ENCODE results near the gene PNLIPRP1. TPM values are rescaled to one million over a fixed set of nuclear protein-coding genes. Genes with fewer than 3 reads are reported as not detected.

PNLIPRP1 gene
- total and polyA plus RNA-seq, 5 donors, result 0.07 to 0.45 TPM; not detected in 3

DNA sequence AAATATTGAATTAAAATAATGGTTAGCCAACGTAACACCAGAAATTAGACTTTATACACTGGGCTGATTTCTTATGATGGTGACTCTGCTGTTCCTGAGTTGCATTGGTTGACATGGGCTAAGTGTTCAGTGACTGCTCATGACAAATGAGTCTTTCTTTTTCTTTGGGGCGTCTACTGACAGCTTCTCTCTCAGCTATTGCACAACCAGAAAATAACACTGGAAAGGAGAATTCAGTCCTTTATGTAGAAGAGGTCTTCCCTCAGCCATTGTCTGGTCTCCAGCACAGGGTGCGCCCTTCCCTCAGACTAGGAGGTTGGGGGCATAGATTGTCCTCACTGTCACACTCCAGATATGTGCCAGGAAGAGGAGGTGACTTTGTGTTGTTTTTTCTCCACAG, 23.4 kb upstream of the PNLIPRP1 start:
- ATAC-seq, result no peak
- Histone ChIP-seq H3K4me1 (ENCODE audit: control insufficient read depth, insufficient read depth, low read length) (no peaks in the 10 kb centered on the region), H3K9me3 (ENCODE audit: control insufficient read depth, low read length) (no peaks in the 10 kb centered on the region), H3K27ac (ENCODE audit: low read length) (no peak overlapping the region), H3K4me3 (ENCODE audit: low read length) (no peak overlapping the region), H3K27me3 (ENCODE audit: control insufficient read depth, insufficient read depth) (no peaks in the 10 kb centered on the region)
- DNase-seq, result no peak
- intact Hi-C loops (cut with DNase I), result no loop called here
- WGBS, result 71% methylated on average over 3 of the region's 3 CpGs

DNA sequence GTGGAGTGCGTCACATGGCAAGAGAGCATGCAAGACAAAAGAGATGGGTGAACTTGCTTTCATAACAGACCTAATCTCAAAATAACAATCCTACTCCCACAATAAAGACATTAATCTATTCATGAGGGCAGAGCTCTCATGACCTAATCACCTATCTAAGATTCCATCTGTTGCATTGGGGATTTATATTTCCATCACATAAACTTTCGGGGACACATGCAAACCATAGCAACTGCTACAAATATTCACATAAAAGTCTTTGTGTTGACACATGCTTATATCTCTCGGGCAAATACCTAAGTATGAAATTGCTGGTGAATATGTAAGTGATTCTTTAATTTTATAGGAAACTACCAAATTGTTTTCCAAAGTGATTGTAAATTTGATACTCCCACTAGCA, 16.0 kb upstream of the PNLIPRP1 start:
- H3K4me1 ChIP-seq (ENCODE audit: control insufficient read depth, insufficient read depth, low read length), result no peaks in the 10 kb centered on the region
- 81% methylated on average over 3 of the region's 3 CpGs for WGBS
- H3K27me3 ChIP-seq (ENCODE audit: control insufficient read depth, insufficient read depth), result no peaks in the 10 kb centered on the region
- DNase-seq, result no peak
- H3K27ac ChIP-seq (ENCODE audit: low read length), result no peak overlapping the region
- H3K9me3 ChIP-seq (ENCODE audit: control insufficient read depth, low read length), result no peaks in the 10 kb centered on the region
- H3K4me3 ChIP-seq (ENCODE audit: low read length), result no peak overlapping the region
- ATAC-seq, result no peak
- intact Hi-C loops (cut with DNase I), result no loop called here

GRCh38 chr10:116587878-116588591, 2.7 kb upstream of the PNLIPRP1 start:
- ATAC-seq, result no peak
- WGBS, result 81% methylated on average over 8 of the region's 8 CpGs
- DNase-seq, result no peak
- no peak overlapping the region for H3K4me3 ChIP-seq (ENCODE audit: low read length)
- intact Hi-C loops (cut with DNase I), result no loop called here
- H3K4me1 ChIP-seq (ENCODE audit: control insufficient read depth, insufficient read depth, low read length), result no peaks in the 10 kb centered on the region
- H3K27me3 ChIP-seq (ENCODE audit: control insufficient read depth, insufficient read depth), result no peaks in the 10 kb centered on the region
- no peaks in the 10 kb centered on the region for H3K9me3 ChIP-seq (ENCODE audit: control insufficient read depth, low read length)
- no peak overlapping the region for H3K27ac ChIP-seq (ENCODE audit: low read length)

- no peaks in the 10 kb centered on the region for H3K9me3 ChIP-seq (ENCODE audit: control insufficient read depth, low read length)
- H3K4me1 ChIP-seq (ENCODE audit: control insufficient read depth, insufficient read depth, low read length), result no peaks in the 10 kb centered on the region
- H3K27ac ChIP-seq (ENCODE audit: low read length), result no peak overlapping the region
- H3K4me3 ChIP-seq (ENCODE audit: low read length), result no peak overlapping the region
- ATAC-seq, result no peak
- intact Hi-C loops (cut with DNase I), result no loop called here
- DNase-seq, result no peak
- H3K27me3 ChIP-seq (ENCODE audit: control insufficient read depth, insufficient read depth), result no peaks in the 10 kb centered on the region
- WGBS, result 84% methylated on average over 2 of the region's 2 CpGs
Observed at GRCh38 chr10:116588995-116589394, 1.8 kb upstream of the PNLIPRP1 start.

DNA sequence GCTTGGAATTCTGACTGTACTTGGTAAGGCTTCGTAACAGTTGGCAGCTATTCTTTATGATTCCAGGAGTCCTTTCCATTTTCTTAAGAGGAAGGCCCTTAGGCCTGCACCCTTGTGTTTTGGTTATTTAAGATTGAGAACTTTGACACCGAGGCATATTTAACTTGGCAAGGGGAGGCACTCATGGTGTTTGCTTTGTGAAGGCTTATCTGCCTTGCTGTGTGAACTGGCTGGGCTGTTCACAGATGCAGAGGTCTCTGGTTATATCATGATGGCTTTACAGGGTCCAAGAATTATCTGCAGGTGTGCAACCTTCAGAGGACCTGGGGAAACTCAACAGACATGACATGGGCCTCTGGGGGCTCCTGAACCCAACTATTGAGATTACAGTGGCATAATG, 833 bp upstream of the PNLIPRP1 start:
- H3K9me3 ChIP-seq (ENCODE audit: control insufficient read depth, low read length), result no peaks in the 10 kb centered on the region
- no peaks in the 10 kb centered on the region for H3K4me1 ChIP-seq (ENCODE audit: control insufficient read depth, insufficient read depth, low read length)
- DNase-seq, result no peak
- no peak overlapping the region for H3K4me3 ChIP-seq (ENCODE audit: low read length)
- WGBS, result 59% methylated on average over 2 of the region's 2 CpGs
- intact Hi-C loops (cut with DNase I), result no loop called here
- ATAC-seq, result no peak
- no peaks in the 10 kb centered on the region for H3K27me3 ChIP-seq (ENCODE audit: control insufficient read depth, insufficient read depth)
- no peak overlapping the region for H3K27ac ChIP-seq (ENCODE audit: low read length)

- ATAC-seq, result no peak
Observed at GRCh38 chr10:116593139-116593740, 2.5 kb downstream of the PNLIPRP1 start.

GRCh38 chr10:116594525-116595035, 3.8 kb downstream of the PNLIPRP1 start:
- Histone ChIP-seq H3K9me3 (ENCODE audit: control insufficient read depth, low read length) (no peaks in the 10 kb centered on the region), H3K27ac (ENCODE audit: low read length) (no peak overlapping the region), H3K4me3 (ENCODE audit: low read length) (no peak overlapping the region), H3K4me1 (ENCODE audit: control insufficient read depth, insufficient read depth, low read length) (no peaks in the 10 kb centered on the region), H3K27me3 (ENCODE audit: control insufficient read depth, insufficient read depth) (no peaks in the 10 kb centered on the region)
- WGBS, result 66% methylated on average over 7 of the region's 7 CpGs
- intact Hi-C loops (cut with DNase I), result no loop called here
- DNase-seq (no peak), ATAC-seq (no peak)

More at GRCh38 chr10:116593139-116593740, 2.5 kb downstream of the PNLIPRP1 start:
- no peak overlapping the region for H3K4me3 ChIP-seq (ENCODE audit: low read length)
- no peaks in the 10 kb centered on the region for H3K27me3 ChIP-seq (ENCODE audit: control insufficient read depth, insufficient read depth)
- no peaks in the 10 kb centered on the region for H3K4me1 ChIP-seq (ENCODE audit: control insufficient read depth, insufficient read depth, low read length)
- no peak for DNase-seq
- 89% methylated on average over 5 of the region's 5 CpGs for WGBS
- intact Hi-C loops (cut with DNase I), result no loop called here
- H3K9me3 ChIP-seq (ENCODE audit: control insufficient read depth, low read length), result no peaks in the 10 kb centered on the region
- H3K27ac ChIP-seq (ENCODE audit: low read length), result no peak overlapping the region

DNA sequence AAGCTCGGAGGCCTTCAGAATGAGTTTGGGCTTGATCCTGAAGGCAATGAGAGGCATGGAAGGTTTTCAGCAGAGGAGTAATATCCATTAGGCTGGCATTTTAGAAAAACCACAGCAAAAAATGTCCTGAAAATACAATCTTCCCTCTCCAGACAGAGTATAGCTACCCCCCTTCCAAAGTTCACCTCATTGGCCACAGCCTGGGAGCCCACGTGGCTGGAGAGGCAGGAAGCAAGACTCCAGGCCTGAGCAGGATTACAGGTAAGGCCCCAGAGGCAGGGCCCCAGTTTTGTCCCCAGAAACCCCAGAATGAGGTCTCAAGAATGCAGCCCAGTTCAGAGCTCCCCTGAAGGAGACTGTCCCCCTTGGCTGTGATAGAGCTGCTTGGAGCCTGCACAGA, 5.3 kb downstream of the PNLIPRP1 start:
- 79% methylated on average over 2 of the region's 2 CpGs for WGBS
- ATAC-seq (no peak), DNase-seq (no peak)
- Histone ChIP-seq H3K4me1 (ENCODE audit: control insufficient read depth, insufficient read depth, low read length) (no peaks in the 10 kb centered on the region), H3K27me3 (ENCODE audit: control insufficient read depth, insufficient read depth) (no peaks in the 10 kb centered on the region), H3K4me3 (ENCODE audit: low read length) (no peak overlapping the region), H3K9me3 (ENCODE audit: control insufficient read depth, low read length) (no peaks in the 10 kb centered on the region), H3K27ac (ENCODE audit: low read length) (no peak overlapping the region)
- intact Hi-C loops (cut with DNase I), result no loop called here

DNA sequence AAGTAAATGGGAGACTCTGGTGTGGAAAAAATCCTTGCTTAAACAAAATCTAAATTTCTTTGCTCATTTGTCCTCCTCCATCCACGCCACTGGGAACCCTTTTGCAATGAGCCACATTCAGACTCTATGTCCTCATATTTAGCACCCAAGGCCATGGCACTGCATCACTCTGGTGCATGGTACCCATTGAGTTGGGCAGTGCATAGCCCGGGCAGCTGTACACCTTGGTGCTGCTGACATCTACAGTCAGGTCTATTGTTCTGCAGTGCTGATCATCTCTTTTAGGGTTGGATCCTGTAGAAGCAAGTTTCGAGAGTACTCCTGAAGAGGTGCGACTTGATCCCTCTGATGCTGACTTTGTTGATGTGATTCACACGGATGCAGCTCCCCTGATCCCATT, 6.8 kb downstream of the PNLIPRP1 start:
- no peak overlapping the region for H3K4me3 ChIP-seq (ENCODE audit: low read length)
- no peak overlapping the region for H3K27ac ChIP-seq (ENCODE audit: low read length)
- ATAC-seq (no peak), DNase-seq (no peak)
- 82% methylated on average over 5 of the region's 5 CpGs for WGBS
- no peaks in the 10 kb centered on the region for H3K27me3 ChIP-seq (ENCODE audit: control insufficient read depth, insufficient read depth)
- intact Hi-C loops (cut with DNase I), result no loop called here
- H3K9me3 ChIP-seq (ENCODE audit: control insufficient read depth, low read length), result no peaks in the 10 kb centered on the region
- no peaks in the 10 kb centered on the region for H3K4me1 ChIP-seq (ENCODE audit: control insufficient read depth, insufficient read depth, low read length)

DNA sequence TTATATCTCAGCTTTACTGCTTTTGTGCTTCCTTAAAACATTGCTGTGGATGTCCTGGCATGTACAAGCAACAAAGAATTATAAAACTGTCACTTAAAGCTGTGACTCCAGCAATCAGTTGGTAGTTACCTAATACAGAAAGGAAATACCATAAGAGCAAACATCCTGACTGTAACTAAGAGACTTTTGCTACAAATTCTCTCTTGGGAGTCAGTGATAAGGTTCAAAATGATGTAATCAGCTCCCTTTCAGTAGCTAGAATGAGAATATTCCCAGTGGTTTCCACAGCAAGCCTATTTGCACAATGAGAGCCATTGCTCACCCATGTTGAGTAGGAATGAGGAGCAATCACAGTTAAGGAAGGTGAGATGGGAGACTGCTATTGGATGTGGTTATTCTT, 7.6 kb downstream of the PNLIPRP1 start:
- intact Hi-C loops (cut with DNase I), result no loop called here
- Histone ChIP-seq H3K27ac (ENCODE audit: low read length) (no peak overlapping the region), H3K4me3 (ENCODE audit: low read length) (no peak overlapping the region), H3K27me3 (ENCODE audit: control insufficient read depth, insufficient read depth) (no peaks in the 10 kb centered on the region), H3K9me3 (ENCODE audit: control insufficient read depth, low read length) (no peaks in the 10 kb centered on the region), H3K4me1 (ENCODE audit: control insufficient read depth, insufficient read depth, low read length) (no peaks in the 10 kb centered on the region)
- DNase-seq (no peak), ATAC-seq (no peak)

- Histone ChIP-seq H3K27ac (ENCODE audit: low read length) (no peak overlapping the region), H3K4me3 (ENCODE audit: low read length) (no peak overlapping the region), H3K27me3 (ENCODE audit: control insufficient read depth, insufficient read depth) (no peaks in the 10 kb centered on the region), H3K9me3 (ENCODE audit: control insufficient read depth, low read length) (no peaks in the 10 kb centered on the region), H3K4me1 (ENCODE audit: control insufficient read depth, insufficient read depth, low read length) (no peaks in the 10 kb centered on the region)
- intact Hi-C loops (cut with DNase I), result no loop called here
- DNase-seq, result no peak
- ATAC-seq, result no peak
- 53% methylated on average over 5 of the region's 5 CpGs for WGBS
Observed at GRCh38 chr10:116599991-116600390, 9.2 kb downstream of the PNLIPRP1 start.

Data from right cardiac atrium (tissue), 5 donors.